Measurements from ENCODE around the gene FMNL2.

Gene FMNL2

GRCh38 chr2:152646264-152646663 lies 311.3 kb downstream of the FMNL2 start:
- H3K9me3 ChIP-seq (replicated peaks in 1 of 2; ENCODE audit: control insufficient read depth in 2 of 2, insufficient read depth in 1 of 2, low read depth in 1 of 2, low read length in 2 of 2), result no peaks in the 10 kb centered on the region
- H2AK5ac ChIP-seq (ENCODE audit: low read depth, low read length), result no peak overlapping the region
- H3K23ac ChIP-seq (ENCODE audit: low read depth, low read length, poor library complexity), result no peak overlapping the region
- H3K79me1 ChIP-seq (ENCODE audit: low read depth, low read length), result no peaks in the 10 kb centered on the region
- H2BK15ac ChIP-seq (ENCODE audit: low read length), result no peak overlapping the region
- no peak overlapping the region for H3K4me2 ChIP-seq (ENCODE audit: insufficient read depth, low read length, poor library complexity, severe bottlenecking)
- no peaks in the 10 kb centered on the region for H3K27me3 ChIP-seq (ENCODE audit: control insufficient read depth in 3 of 3, insufficient read depth in 3 of 3, low read depth in 1 of 3, low read length in 3 of 3)
- H2BK12ac ChIP-seq (ENCODE audit: low read length), result no peak overlapping the region
- H3K9ac ChIP-seq (ENCODE audit: low read depth, low read length, poor library complexity), result no peak overlapping the region
- no peak overlapping the region for H3K4me3 ChIP-seq (ENCODE audit: low read length in 2 of 2)
- no peak overlapping the region for H4K8ac ChIP-seq (ENCODE audit: low read depth, low read length)
- no peak overlapping the region for H3K18ac ChIP-seq (ENCODE audit: low read length)
- DNase-seq (ENCODE audit: low spot score), result no peak
- H2BK5ac ChIP-seq (ENCODE audit: low read length), result no peak overlapping the region
- H3K4ac ChIP-seq (ENCODE audit: low read length), result no peak overlapping the region
- peaks cover 7 to 98% of the 10 kb centered on the region in 2 donors for H3K36me3 ChIP-seq (replicated peaks in 1 of 2; ENCODE audit: control insufficient read depth in 2 of 2, insufficient read depth in 2 of 2, low read length in 2 of 2)
- H3K4me1 ChIP-seq (ENCODE audit: control insufficient read depth in 2 of 2, insufficient read depth in 1 of 2, low read depth in 1 of 2, low read length in 2 of 2), result peaks cover 5 to 17% of the 10 kb centered on the region in 2 donors
- H3K14ac ChIP-seq (ENCODE audit: low read length), result no peak overlapping the region
- no CpG with 5 or more reads among the region's 4 CpGs for WGBS, 2 donors (ENCODE audit: extremely low coverage in 2 of 2, insufficient read length in 2 of 2, insufficient replicate concordance in 1 of 2)
- H3K27ac ChIP-seq (replicated peaks; ENCODE audit: low read length), result no peak overlapping the region
- H2AFZ ChIP-seq (ENCODE audit: low read length), result no peak overlapping the region
- no peak overlapping the region for H2BK120ac ChIP-seq (ENCODE audit: low read depth, low read length)
- H4K91ac ChIP-seq (ENCODE audit: low read depth, low read length, poor library complexity), result no peak overlapping the region

- Histone ChIP-seq H2BK12ac (ENCODE audit: low read length) (no peak overlapping the region), H4K8ac (ENCODE audit: low read depth, low read length) (no peak overlapping the region), H3K18ac (ENCODE audit: low read length) (no peak overlapping the region), H4K91ac (ENCODE audit: low read depth, low read length, poor library complexity) (no peak overlapping the region), H3K4me1 (ENCODE audit: control insufficient read depth in 2 of 2, insufficient read depth in 1 of 2, low read depth in 1 of 2, low read length in 2 of 2) (peaks cover 5 to 17% of the 10 kb centered on the region in 2 donors), H2BK5ac (ENCODE audit: low read length) (no peak overlapping the region), H2AFZ (ENCODE audit: low read length) (no peak overlapping the region), H2AK5ac (ENCODE audit: low read depth, low read length) (no peak overlapping the region), H2BK120ac (ENCODE audit: low read depth, low read length) (no peak overlapping the region), H3K27ac (replicated peaks; ENCODE audit: low read length) (no peak overlapping the region), H3K4me2 (ENCODE audit: insufficient read depth, low read length, poor library complexity, severe bottlenecking) (no peak overlapping the region), H3K27me3 (ENCODE audit: control insufficient read depth in 3 of 3, insufficient read depth in 3 of 3, low read depth in 1 of 3, low read length in 3 of 3) (no peaks in the 10 kb centered on the region), H3K36me3 (replicated peaks in 1 of 2; ENCODE audit: control insufficient read depth in 2 of 2, insufficient read depth in 2 of 2, low read length in 2 of 2) (peaks cover 4 to 98% of the 10 kb centered on the region in 2 donors), H3K4me3 (ENCODE audit: low read length in 2 of 2) (no peak overlapping the region), H3K9ac (ENCODE audit: low read depth, low read length, poor library complexity) (no peak overlapping the region), H3K23ac (ENCODE audit: low read depth, low read length, poor library complexity) (no peak overlapping the region), H3K4ac (ENCODE audit: low read length) (no peak overlapping the region), H3K9me3 (replicated peaks in 1 of 2; ENCODE audit: control insufficient read depth in 2 of 2, insufficient read depth in 1 of 2, low read depth in 1 of 2, low read length in 2 of 2) (no peaks in the 10 kb centered on the region), H2BK15ac (ENCODE audit: low read length) (no peak overlapping the region), H3K79me1 (ENCODE audit: low read depth, low read length) (no peaks in the 10 kb centered on the region), H3K14ac (ENCODE audit: low read length) (no peak overlapping the region)
- no peak for DNase-seq (ENCODE audit: low spot score)
- WGBS, 2 donors (ENCODE audit: extremely low coverage in 2 of 2, insufficient read length in 2 of 2, insufficient replicate concordance in 1 of 2), result no CpG with 5 or more reads among the region's 3 CpGs
Measured at GRCh38 chr2:152646775-152647174, 311.8 kb downstream of the FMNL2 start.

GRCh38 chr2:152647552-152647951 lies 312.6 kb downstream of the FMNL2 start:
- no peak overlapping the region for H2AFZ ChIP-seq (ENCODE audit: low read length)

DNA sequence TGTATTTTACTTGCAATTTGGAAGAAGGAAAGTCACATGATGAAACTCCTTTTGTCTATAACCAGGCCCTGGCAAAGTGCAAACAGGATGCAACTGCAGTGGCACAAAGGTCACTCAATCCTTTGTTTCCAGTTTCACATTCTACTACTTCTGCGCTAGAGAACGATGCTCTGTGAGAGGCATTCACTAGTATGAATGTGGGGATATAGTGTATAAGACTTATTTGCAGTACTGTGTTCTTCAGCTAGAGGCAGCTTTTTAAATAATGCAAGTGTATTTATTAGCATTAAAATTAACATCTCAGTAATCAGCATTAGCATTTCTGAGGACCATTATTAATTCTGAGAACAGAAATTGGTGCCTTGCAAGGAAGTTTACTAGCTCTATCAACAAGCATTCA lies 313.4 kb downstream of the FMNL2 start:
- H3K18ac ChIP-seq (ENCODE audit: low read length), result no peak overlapping the region
- peaks cover 2 to 99% of the 10 kb centered on the region in 2 donors for H3K36me3 ChIP-seq (replicated peaks in 1 of 2; ENCODE audit: control insufficient read depth in 2 of 2, insufficient read depth in 2 of 2, low read length in 2 of 2)
- H2BK15ac ChIP-seq (ENCODE audit: low read length), result no peak overlapping the region
- no peak overlapping the region for H3K23ac ChIP-seq (ENCODE audit: low read depth, low read length, poor library complexity)
- H2BK5ac ChIP-seq (ENCODE audit: low read length), result no peak overlapping the region
- no peak overlapping the region for H3K4me2 ChIP-seq (ENCODE audit: insufficient read depth, low read length, poor library complexity, severe bottlenecking)
- H2BK120ac ChIP-seq (ENCODE audit: low read depth, low read length), result no peak overlapping the region
- DNase-seq (ENCODE audit: low spot score), result no peak
- H3K9me3 ChIP-seq (replicated peaks in 1 of 2; ENCODE audit: control insufficient read depth in 2 of 2, insufficient read depth in 1 of 2, low read depth in 1 of 2, low read length in 2 of 2), result no peaks in the 10 kb centered on the region
- no peak overlapping the region for H3K9ac ChIP-seq (ENCODE audit: low read depth, low read length, poor library complexity)
- no peak overlapping the region for H3K4ac ChIP-seq (ENCODE audit: low read length)
- no peak overlapping the region for H2BK12ac ChIP-seq (ENCODE audit: low read length)
- peak overlapping the region; percentile 29 for H3K27ac ChIP-seq (replicated peaks; ENCODE audit: low read length)
- no peak overlapping the region for H4K91ac ChIP-seq (ENCODE audit: low read depth, low read length, poor library complexity)
- H3K4me3 ChIP-seq (ENCODE audit: low read length in 2 of 2), result no peak overlapping the region
- no peak overlapping the region for H2AFZ ChIP-seq (ENCODE audit: low read length)
- no peaks in the 10 kb centered on the region for H3K79me1 ChIP-seq (ENCODE audit: low read depth, low read length)
- no peaks in the 10 kb centered on the region for H3K27me3 ChIP-seq (ENCODE audit: control insufficient read depth in 3 of 3, insufficient read depth in 3 of 3, low read depth in 1 of 3, low read length in 3 of 3)
- H3K4me1 ChIP-seq (ENCODE audit: control insufficient read depth in 2 of 2, insufficient read depth in 1 of 2, low read depth in 1 of 2, low read length in 2 of 2), result peaks cover 5 to 17% of the 10 kb centered on the region in 2 donors
- H3K14ac ChIP-seq (ENCODE audit: low read length), result no peak overlapping the region
- H4K8ac ChIP-seq (ENCODE audit: low read depth, low read length), result no peak overlapping the region
- WGBS, 2 donors (ENCODE audit: extremely low coverage in 2 of 2, insufficient read length in 2 of 2, insufficient replicate concordance in 1 of 2), result no CpG with 5 or more reads among the region's 2 CpGs
- no peak overlapping the region for H2AK5ac ChIP-seq (ENCODE audit: low read depth, low read length)

More at GRCh38 chr2:152647552-152647951, 312.6 kb downstream of the FMNL2 start:
- Histone ChIP-seq H3K18ac (ENCODE audit: low read length) (no peak overlapping the region), H3K14ac (ENCODE audit: low read length) (no peak overlapping the region), H3K4ac (ENCODE audit: low read length) (no peak overlapping the region), H3K9ac (ENCODE audit: low read depth, low read length, poor library complexity) (no peak overlapping the region), H3K27me3 (ENCODE audit: control insufficient read depth in 3 of 3, insufficient read depth in 3 of 3, low read depth in 1 of 3, low read length in 3 of 3) (no peaks in the 10 kb centered on the region), H3K23ac (ENCODE audit: low read depth, low read length, poor library complexity) (no peak overlapping the region), H4K8ac (ENCODE audit: low read depth, low read length) (no peak overlapping the region), H3K79me1 (ENCODE audit: low read depth, low read length) (no peaks in the 10 kb centered on the region), H3K36me3 (replicated peaks in 1 of 2; ENCODE audit: control insufficient read depth in 2 of 2, insufficient read depth in 2 of 2, low read length in 2 of 2) (peaks cover 4 to 99% of the 10 kb centered on the region in 2 donors), H3K4me2 (ENCODE audit: insufficient read depth, low read length, poor library complexity, severe bottlenecking) (no peak overlapping the region), H3K4me3 (ENCODE audit: low read length in 2 of 2) (no peak overlapping the region), H2BK15ac (ENCODE audit: low read length) (no peak overlapping the region), H4K91ac (ENCODE audit: low read depth, low read length, poor library complexity) (no peak overlapping the region), H3K4me1 (ENCODE audit: control insufficient read depth in 2 of 2, insufficient read depth in 1 of 2, low read depth in 1 of 2, low read length in 2 of 2) (peaks cover 5 to 17% of the 10 kb centered on the region in 2 donors), H3K9me3 (replicated peaks in 1 of 2; ENCODE audit: control insufficient read depth in 2 of 2, insufficient read depth in 1 of 2, low read depth in 1 of 2, low read length in 2 of 2) (no peaks in the 10 kb centered on the region), H2AK5ac (ENCODE audit: low read depth, low read length) (no peak overlapping the region), H3K27ac (replicated peaks; ENCODE audit: low read length) (peak overlapping the region; percentile 86), H2BK5ac (ENCODE audit: low read length) (no peak overlapping the region), H2BK120ac (ENCODE audit: low read depth, low read length) (no peak overlapping the region), H2BK12ac (ENCODE audit: low read length) (no peak overlapping the region)
- DNase-seq (ENCODE audit: low spot score), result no peak
- WGBS, 2 donors (ENCODE audit: extremely low coverage in 2 of 2, insufficient read length in 2 of 2, insufficient replicate concordance in 1 of 2), result no CpG with 5 or more reads among the region's 9 CpGs
